Heart left ventricle (tissue), 13 donors: ENCODE data around the gene TPK1.

ENCODE experiments used
- CTCF ChIP-seq, 12 donors: fragments of 200-600 bp; sonication (generic) in 4 of 12; IDR thresholded peaks; one replicate each; pipeline versions ENCODE4 v1.5.0 to v1.8.0; 2018 to 2022; ENCODE audit warnings: antibody characterized with exemption in 12 of 12, mild to moderate bottlenecking in 5 of 12
- POLR2A ChIP-seq, 2 donors: fragments of 450-650 bp; IDR thresholded peaks; one replicate each; pipeline ENCODE4 v1.6.1; 2017; ENCODE audit warnings: antibody characterized with exemption in 2 of 2, mild to moderate bottlenecking in 2 of 2, moderate library complexity in 2 of 2
- donor health status: ischemic (EF 13 %, LVEDD 7.1; RV severe dilation, severe dysfunction).
- donor health status: DM: no; HTN: yes; CAD: no.
- donor health status: DM: no; HTN: no; CAD: no.
- donor health status: ischemic (EF 25% LVEDD 6.9; RV normal size, moderate dysfunction).
- donor health status: ischemic (EF 25% LVEDD 5.7; RV mildly dilated, moderate dysfunction).
- donor health status: ischemic (EF 35%, LVEDD 5.7; RV mildly dilated, moderate dysfunction).
- donor health status: nonischemic (EF 11% LVEDD 7.7; RV severe dilation, severe dysfunction).
- donor health status: DM: yes; HTN: yes; CAD: no.
- donor health status: PGD.
- donor health status: ischemic (EF 29% LVEDD 5.4; RV normal size, mild dysfunction).
- donor health status: nonischemic (EF 23%, LVEDD 6.1; RV moderate dilation, normal function).

GRCh38 chr7:144477348-144477747 lies 358.5 kb downstream of the TPK1 start:
- TF ChIP-seq CTCF (IDR thresholded peaks at IDR 0.05) (no peak), POLR2A (IDR thresholded peaks at IDR 0.05) (no peak)
